Neutrophil (primary cell): Measurements from ENCODE around the gene CPEB2.

Experiments
- H3K27ac ChIP-seq: fragments of 200-600 bp; sonication (generic); 2 replicates; pipeline ENCODE4 v1.5.1; 2016; ENCODE audit warnings: mild to moderate bottlenecking, moderate library complexity
- H3K27me3 ChIP-seq: fragments of 200-600 bp; sonication (generic); 2 replicates; pipeline ENCODE4 v1.6.0; 2016; ENCODE audit warnings: mild to moderate bottlenecking
- H3K36me3 ChIP-seq: fragments of 200-600 bp; sonication (generic); 2 replicates; pipeline ENCODE4 v1.5.1; 2017
- H3K4me1 ChIP-seq, 2 experiments: fragments of 200-600 bp in 1 of 2; sonication (generic) in 1 of 2; 1 replicate in 1 of 2; 2 replicates in 1 of 2; pipeline versions ENCODE4 v1.5.1 to v1.6.1; 2013 to 2016; ENCODE audit warnings: low read depth in 1 of 2, low read length in 1 of 2, mild to moderate bottlenecking in 1 of 2, moderate library complexity in 1 of 2; ENCODE audit not compliant: control insufficient read depth in 1 of 2, insufficient read depth in 1 of 2
- H3K4me3 ChIP-seq, 2 experiments: fragments of 200-600 bp in 1 of 2; sonication (generic) in 1 of 2; 1 replicate in 1 of 2; 2 replicates in 1 of 2; pipeline ENCODE4 v1.5.1; 2013 to 2016; ENCODE audit warnings: low read depth in 1 of 2, low read length in 1 of 2, mild to moderate bottlenecking in 1 of 2, moderate library complexity in 1 of 2
- H3K9me3 ChIP-seq: fragments of 200-600 bp; sonication (generic); 2 replicates; pipeline ENCODE4 v1.5.1; 2016
- TF ChIP-seq, protein P1 (sequence below): fragments of 200-600 bp; sonication (generic); IDR thresholded peaks from 2 replicates; pipeline ENCODE4 v1.5.1; 2016; ENCODE audit warnings: antibody characterized with exemption

The CPEB2 gene

DNA sequence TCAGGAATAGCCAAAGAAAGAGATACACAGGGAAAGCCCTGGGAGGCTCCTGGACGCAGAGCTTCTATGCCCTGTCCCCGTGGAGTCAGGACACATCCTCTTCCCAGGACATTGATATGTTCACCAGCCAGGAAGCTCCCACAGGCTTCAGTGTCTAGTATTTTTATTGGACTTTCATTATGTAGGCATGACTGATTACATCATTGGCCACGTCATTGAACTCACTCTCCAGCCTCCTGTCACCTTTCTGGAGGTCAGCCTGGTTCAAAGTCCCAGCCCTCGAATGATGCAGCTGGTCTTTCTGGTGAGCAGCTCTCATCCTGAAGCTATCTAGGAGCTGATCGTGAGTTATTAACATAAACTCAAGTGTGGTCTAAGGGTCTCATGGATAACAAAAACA lies 104.1 kb downstream of the CPEB2 start:
- Histone ChIP-seq H3K4me1 (peaks cover 16 to 21% of the 10 kb centered on the region in 2 experiments), H3K4me3 (no peak overlapping the region), H3K27me3 (no peaks in the 10 kb centered on the region), H3K27ac (no peak overlapping the region), H3K36me3 (no peaks in the 10 kb centered on the region), H3K9me3 (no peaks in the 10 kb centered on the region)
- TF ChIP-seq, protein P1, sequence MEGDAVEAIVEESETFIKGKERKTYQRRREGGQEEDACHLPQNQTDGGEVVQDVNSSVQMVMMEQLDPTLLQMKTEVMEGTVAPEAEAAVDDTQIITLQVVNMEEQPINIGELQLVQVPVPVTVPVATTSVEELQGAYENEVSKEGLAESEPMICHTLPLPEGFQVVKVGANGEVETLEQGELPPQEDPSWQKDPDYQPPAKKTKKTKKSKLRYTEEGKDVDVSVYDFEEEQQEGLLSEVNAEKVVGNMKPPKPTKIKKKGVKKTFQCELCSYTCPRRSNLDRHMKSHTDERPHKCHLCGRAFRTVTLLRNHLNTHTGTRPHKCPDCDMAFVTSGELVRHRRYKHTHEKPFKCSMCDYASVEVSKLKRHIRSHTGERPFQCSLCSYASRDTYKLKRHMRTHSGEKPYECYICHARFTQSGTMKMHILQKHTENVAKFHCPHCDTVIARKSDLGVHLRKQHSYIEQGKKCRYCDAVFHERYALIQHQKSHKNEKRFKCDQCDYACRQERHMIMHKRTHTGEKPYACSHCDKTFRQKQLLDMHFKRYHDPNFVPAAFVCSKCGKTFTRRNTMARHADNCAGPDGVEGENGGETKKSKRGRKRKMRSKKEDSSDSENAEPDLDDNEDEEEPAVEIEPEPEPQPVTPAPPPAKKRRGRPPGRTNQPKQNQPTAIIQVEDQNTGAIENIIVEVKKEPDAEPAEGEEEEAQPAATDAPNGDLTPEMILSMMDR: no peak

DNA sequence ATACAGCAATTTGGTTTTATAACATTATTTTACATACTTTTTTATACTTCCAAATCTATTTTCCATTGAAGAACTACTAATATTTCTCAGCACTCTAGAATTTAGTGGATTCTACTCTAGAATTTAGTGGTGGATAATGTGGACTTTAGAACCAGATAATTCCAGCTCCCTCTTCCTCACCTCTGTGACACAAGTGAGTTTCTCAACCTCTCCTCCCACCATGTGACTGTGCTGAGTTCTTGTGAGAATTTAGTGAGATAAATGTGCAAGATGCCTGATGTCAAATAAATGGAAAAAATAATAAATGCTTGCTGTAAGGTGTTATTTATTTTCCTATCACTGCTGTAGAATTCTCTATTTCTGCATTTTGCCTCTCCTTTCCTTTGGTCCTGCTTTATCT lies 107.3 kb downstream of the CPEB2 start:
- Histone ChIP-seq H3K36me3 (no peaks in the 10 kb centered on the region), H3K9me3 (no peaks in the 10 kb centered on the region), H3K27me3 (no peaks in the 10 kb centered on the region), H3K27ac (peak overlapping the region; percentile 42), H3K4me1 (peaks cover 16 to 21% of the 10 kb centered on the region in 2 experiments), H3K4me3 (no peak overlapping the region)
- TF ChIP-seq, protein P1: no peak

DNA sequence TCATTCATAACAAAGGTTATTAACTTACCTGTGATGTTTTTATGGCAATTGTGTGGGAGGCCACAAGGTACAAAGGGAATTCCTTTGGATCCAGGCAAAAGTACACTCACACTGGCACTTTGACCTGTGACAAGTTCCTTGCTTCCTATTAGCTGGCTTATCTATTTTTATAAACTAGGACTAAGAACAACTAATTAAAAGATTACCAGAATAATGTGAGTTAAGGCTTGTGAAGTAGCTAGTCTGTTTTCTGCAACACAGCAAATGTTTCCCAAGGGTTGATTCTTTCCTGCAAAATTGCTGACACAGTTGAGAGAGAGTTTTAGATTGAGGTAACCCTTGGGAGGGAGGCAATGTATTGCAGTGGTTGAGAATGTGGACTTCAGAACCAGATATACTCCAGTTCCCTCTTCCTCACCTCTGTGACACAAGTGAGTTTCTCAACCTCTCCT lies 107.9 kb downstream of the CPEB2 start:
- no peaks in the 10 kb centered on the region for H3K9me3 ChIP-seq
- TF ChIP-seq, protein P1: no peak
- peak overlapping the region; percentile 42 for H3K27ac ChIP-seq
- H3K27me3 ChIP-seq: no peaks in the 10 kb centered on the region
- H3K4me1 ChIP-seq: peaks cover 16 to 21% of the 10 kb centered on the region in 2 experiments
- H3K4me3 ChIP-seq: no peak overlapping the region
- no peaks in the 10 kb centered on the region for H3K36me3 ChIP-seq

DNA sequence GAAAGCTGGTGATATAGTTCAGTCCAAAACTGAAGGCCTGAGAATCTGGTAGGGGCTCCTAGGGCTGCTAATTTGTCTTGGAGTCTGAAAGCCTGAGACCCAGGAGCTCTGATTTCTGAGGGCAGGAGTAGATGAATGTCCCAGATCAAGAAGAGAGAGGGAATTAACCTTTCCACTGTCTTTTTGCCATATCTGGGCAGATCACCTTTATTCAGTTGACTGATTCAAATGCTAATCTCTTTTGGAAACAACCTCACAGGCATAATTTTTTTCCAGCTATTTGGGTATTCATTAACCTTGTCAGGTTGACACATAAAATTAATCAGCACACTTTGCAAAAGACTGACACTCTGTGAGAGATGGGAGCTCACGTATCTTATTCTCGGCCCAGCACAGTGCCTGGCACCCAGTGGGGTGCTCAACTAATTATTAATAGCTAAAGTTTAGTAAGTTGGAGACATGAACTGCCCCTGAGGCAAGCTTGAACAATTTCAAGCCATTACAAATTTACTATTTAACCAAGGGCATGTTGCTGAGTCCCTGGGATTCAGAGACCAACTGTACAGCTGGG lies 114.3 kb downstream of the CPEB2 start:
- Histone ChIP-seq H3K36me3 (no peaks in the 10 kb centered on the region), H3K4me3 (no peak overlapping the region), H3K27me3 (no peaks in the 10 kb centered on the region), H3K9me3 (no peaks in the 10 kb centered on the region), H3K4me1 (no peaks in the 10 kb centered on the region), H3K27ac (no peak overlapping the region)
- TF ChIP-seq, protein P1: no peak

DNA sequence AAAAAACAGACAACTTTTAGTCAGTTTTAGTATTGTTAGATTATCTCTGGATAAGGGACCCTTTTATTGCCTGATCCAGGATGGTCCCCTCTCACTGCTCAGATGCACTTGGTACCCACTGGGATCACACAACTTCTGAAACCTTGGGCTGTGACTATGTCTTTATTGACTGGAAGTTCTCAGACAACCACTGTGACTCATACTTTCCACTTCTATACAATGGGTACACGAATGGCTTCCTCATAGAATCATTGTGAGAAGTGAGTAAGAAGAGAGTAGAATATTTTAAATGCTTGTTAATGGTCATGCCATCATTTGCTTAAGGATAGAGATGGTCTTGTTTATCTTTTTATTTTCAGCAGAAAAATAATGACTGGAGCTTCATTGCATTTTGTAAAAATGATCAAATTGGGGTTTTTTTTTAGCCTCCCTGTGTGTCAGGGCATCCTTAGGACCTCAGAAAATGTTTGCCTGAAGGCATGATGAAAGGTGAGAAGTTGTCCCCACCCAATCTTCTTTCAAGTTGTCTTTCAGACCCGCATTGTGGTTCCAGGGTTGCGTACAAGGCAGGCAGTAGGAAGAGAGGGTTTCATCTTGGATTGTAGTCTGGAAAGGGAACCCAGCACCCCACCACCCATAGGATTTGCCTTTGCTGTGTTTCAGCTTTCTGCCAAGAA lies 115.1 kb downstream of the CPEB2 start:
- Histone ChIP-seq H3K27ac (no peak overlapping the region), H3K9me3 (no peaks in the 10 kb centered on the region), H3K27me3 (no peaks in the 10 kb centered on the region), H3K4me1 (no peaks in the 10 kb centered on the region), H3K36me3 (no peaks in the 10 kb centered on the region), H3K4me3 (no peak overlapping the region)
- TF ChIP-seq, protein P1: no peak
